HG03432 (cell line): Measurements from ENCODE around the gene HDAC4.

Experiments used
- ATAC-seq: cut with Tn5 transposase; IDR thresholded peaks from one replicate; pipeline ENCODE4 v1.9.1; 2021; ENCODE audit warnings: mild to moderate bottlenecking, moderate library complexity; ENCODE audit not compliant: unreplicated experiment

The HDAC4 gene

DNA sequence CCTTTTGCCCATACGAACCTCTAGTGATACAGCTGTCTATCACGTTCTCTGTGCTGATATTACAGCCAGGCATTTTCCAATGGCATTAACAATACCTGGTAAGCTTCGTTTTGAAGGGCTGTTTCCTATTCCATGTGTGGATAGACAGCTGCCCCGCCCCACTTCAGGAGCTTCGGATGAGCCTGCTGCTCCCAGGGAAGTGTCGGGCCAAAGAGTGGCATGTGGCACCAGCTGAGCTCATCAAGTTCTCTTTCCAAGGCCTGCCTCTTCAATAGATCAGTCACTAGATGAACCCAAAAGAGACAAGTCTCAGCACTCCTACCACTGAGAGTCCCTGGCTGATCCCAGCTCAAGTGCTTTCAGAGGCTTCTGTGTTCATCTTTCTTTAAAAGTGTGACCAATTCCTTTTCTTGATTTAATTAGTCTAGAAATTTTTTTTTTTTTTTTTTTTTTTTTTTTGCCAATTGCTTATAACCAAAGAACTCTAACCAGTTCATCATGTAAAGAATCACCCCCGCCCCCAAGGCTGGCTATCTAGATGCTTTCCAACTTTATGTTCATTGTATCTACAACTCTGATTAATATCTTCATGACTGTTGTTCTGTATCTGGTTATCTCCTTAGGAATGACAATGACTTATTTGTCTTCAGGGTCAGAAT is 46.6 kb downstream of the HDAC4 start:
- no peak for ATAC-seq

DNA sequence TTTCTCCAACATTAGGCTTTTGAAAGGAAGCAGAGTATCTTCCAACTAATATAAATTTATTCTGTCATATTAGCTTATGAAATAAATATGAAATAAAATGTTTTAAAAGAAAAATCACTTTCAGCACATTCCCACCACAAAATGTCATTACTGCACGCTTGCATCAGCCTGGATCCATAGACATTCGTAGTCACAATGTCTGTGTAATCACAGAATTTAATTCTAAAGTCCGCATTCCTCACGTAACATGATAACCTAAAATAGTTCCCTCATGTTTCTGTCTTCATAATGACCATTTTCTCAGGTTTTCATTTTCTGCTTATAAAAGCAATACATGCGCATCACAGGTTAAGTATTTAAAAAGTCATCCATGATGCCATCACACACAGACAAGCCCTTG is 47.1 kb downstream of the HDAC4 start:
- no peak for ATAC-seq

DNA sequence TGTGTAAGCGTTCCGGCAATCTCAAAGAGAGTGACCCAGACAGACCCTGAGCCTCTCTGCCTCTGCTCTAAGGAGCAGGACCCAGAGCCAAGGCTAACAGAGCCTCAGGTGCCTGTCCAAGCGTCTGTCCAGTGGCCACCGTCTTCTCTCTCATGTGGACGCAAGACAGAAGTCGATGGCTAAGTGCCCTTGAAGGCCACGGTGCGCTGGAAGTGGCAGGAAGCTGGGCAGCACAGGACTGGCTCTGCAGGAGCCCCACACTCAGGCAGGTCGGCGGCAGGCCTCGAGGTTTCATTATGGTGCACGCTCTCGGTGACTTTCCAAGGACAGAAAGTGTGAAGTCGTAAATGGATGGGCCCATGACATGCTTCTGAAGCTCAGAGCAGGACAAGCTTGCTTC is 49.1 kb downstream of the HDAC4 start:
- no peak for ATAC-seq

- ATAC-seq, result no peak
Observed at GRCh38 chr2:239349453-239350135, 51.2 kb downstream of the HDAC4 start.

- ATAC-seq, result no peak
Observed at GRCh38 chr2:239348563-239349452, 52.0 kb downstream of the HDAC4 start.

DNA sequence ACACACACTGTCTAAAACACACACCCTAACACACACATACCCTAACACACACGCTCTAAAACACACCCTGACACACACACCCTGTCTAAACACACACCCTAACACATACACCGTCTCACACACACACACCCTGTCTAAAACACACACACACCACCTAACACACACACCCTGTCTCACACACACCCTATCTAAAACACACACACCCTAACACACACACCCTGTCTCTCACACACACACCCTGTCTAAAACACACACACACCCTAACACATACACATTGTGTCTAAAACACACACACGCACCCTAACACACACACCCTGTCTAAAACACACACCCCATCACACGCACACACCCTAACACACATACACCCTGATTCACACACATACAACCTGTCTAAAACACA is 54.1 kb downstream of the HDAC4 start:
- ATAC-seq, result no peak

DNA sequence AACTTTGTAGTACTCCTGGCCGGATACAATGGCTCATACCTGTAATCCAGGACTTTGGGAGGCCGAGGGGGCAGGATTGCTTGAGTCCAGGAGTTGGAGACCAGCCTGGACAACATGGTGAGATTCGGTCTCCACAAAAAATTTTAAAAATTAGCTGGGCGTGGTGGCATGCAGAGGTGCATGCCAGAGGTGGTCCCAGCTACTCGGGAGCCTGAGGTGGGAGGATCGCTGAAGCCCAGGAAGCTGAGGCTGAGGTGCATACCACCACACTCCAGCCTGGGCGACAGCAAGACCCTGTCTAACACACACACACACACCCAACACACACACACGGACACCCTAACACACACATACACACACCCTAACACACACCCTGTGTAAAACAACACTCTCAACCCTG is 55.6 kb downstream of the HDAC4 start:
- ATAC-seq, result no peak

GRCh38 chr2:239344857-239345216 is 56.0 kb downstream of the HDAC4 start:
- ATAC-seq, result no peak

DNA sequence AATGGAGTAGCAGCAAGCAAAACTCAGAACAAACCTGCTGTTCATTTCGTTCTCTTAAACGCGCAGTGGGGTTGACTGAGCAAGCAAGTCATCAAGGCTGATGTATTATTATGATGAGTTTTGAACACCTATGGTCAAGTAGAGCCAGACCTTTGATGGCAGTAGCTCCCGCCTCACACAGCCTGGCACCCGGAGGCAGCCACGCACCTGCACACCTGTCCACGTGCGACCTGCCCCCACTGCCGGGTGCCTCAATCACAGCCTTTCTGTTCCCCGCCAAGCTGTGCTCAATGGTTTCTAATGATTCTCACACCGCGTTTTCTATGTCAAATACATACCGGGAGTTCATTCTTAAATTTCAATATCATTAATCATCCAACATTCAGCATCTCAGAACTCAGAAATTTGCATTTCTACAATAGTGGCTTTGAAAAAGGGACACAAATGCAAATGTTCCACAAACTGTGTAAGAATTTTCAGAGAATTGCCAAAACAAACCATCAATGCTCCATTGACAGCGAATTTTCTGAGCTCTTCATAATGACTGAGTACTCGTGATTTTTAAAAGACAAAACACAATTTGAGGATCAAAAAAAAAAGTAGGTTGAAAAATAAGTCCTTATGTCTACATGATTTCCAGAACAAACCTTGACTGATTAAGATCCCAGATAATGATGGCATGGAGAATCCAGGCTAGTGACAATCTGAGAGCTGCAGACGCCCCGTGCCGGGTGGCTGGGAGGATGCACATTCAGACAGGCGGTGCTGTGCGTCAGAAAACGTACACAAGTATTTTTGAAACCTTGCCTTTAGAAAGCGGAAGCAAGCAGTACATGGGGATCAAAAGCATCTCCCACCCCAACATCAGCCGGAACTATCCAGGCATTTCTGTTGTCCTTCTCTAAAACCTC is 56.6 kb downstream of the HDAC4 start:
- ATAC-seq, result no peak

GRCh38 chr2:239343460-239343859 is 57.4 kb downstream of the HDAC4 start:
- no peak for ATAC-seq

GRCh38 chr2:239341840-239342239 is 59.0 kb downstream of the HDAC4 start:
- ATAC-seq, result no peak

DNA sequence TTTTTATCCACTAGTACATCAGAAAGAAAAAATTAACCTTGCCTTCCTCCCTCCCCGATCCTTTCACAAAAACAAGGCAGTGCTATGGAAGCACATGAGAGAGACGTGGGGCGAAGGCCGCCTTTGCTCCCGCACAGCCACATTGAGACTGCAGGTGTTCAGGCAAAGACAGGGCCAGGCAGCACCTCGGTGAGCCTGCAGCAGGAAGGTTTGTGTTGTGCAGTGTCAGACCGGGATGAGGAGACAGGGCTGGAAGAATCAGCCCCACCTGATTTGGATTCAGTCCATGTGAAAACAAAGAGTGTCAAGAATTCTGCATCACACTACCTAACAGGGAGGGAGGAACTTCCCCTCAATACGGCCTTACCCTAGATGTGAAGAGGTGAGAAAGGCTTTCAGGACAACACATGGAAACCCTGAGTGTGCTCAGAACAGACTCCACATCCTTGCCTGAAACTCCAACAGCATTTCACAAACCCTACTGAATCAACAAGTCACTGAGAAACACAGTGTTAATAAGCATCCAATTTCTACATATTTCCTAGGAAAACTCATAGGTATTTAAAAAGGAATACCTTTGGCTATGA is 59.6 kb downstream of the HDAC4 start:
- ATAC-seq, result no peak

DNA sequence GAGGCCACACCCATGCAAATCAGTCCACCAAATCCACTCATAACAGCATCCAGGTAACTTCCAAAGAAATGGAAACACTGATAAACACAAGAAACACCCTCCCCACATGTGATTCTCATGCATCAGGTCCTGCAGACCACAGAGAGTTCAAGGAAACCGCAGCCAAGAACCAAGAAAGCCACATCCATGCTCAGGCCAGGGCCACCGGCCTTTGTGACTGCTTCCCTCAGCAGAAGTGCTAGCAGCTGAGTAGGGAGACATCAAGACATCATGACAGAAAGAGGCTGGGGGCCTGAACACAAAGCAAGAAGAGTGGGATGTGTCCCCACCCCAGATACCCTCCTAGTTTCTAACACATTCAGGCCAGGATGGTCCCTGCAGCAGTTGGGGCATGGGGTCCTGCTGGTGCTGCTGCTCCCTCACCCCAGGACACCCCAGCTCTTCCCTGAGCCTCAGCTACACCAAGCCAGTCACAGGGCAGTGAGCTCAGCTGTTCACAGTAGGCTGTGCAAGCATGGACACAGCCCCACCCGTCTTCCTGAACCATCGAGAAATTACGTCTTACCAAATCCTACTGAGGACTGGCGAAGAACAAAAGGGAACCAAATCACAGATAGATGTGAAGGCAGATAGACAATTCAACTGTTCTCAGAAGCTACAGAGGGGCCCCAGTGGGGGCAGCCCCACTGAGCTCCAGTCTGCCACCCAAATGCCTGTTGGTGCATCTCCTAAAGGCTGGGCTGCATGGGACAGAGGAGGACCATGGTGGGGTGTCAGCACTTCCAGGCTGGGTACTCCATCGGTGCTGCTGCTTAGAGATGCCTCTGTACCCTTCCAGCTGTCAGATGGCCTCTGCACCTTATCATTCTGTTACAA is 60.9 kb downstream of the HDAC4 start:
- peak; percentile 71 for ATAC-seq

DNA sequence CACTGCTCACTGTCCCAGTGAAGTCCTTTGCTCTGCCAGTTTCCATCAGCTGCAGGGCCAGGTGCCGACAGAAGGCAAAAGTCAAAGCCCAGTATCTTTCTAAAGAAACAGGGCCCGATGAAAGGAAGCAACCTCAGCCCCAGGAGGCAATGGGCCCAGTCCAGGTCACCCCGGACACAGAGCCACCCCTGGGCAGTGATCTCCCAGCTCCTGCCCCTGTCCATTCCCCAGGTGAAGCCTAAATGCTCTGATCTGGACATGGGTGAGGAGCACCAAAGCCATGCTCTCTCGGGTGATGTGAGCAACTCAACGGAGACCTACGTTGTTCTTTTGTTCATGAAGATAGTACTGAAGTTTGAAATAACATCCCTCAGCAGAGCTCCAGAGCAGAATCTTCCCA is 61.6 kb downstream of the HDAC4 start:
- ATAC-seq, result no peak

- ATAC-seq, result no peak
Observed at GRCh38 chr2:239337877-239338484, 62.8 kb downstream of the HDAC4 start.

- no peak for ATAC-seq
Observed at GRCh38 chr2:239337122-239337876, 63.5 kb downstream of the HDAC4 start.

- no peak for ATAC-seq
Observed at GRCh38 chr2:239331560-239331959, 69.3 kb downstream of the HDAC4 start.

DNA sequence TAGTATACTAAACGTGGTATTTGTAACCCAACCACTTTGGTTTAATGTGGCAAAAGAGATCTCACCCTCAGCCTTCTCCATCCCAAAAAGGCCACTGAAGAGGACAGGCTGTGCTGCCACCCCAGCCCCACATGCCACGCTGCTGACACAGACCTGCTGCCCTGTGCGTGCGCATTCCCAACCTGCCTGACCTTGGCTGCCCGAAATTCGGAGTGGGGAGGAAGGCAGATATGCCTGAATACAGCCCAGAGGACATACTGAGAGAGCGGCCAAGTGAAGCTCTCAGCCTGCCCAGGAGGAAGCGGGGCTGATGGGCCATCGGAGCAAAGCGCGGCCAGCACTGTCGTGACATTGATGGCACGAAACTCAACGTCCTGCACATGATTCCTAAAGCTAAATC is 70.0 kb downstream of the HDAC4 start:
- ATAC-seq, result no peak
